GM19240 (cell line): ENCODE data around the gene SRRT.
"Not testable (repeated sequence)": the region's sequence is repeated elsewhere in the genome, so short reads cannot be mapped to it uniquely, and the experiment has no call there.

Source experiments
- DNase-seq: peaks from one replicate; pipeline ENCODE4 v3.0.0; 2011; ENCODE audit warnings: low spot score; ENCODE audit not compliant: insufficient read length

The SRRT gene

GRCh38 chr7:100893318-100893895 is 18.5 kb downstream of the SRRT start:
- DNase-seq = no peak

GRCh38 chr7:100893910-100894721 is 19.2 kb downstream of the SRRT start:
- DNase-seq = no peak

DNA sequence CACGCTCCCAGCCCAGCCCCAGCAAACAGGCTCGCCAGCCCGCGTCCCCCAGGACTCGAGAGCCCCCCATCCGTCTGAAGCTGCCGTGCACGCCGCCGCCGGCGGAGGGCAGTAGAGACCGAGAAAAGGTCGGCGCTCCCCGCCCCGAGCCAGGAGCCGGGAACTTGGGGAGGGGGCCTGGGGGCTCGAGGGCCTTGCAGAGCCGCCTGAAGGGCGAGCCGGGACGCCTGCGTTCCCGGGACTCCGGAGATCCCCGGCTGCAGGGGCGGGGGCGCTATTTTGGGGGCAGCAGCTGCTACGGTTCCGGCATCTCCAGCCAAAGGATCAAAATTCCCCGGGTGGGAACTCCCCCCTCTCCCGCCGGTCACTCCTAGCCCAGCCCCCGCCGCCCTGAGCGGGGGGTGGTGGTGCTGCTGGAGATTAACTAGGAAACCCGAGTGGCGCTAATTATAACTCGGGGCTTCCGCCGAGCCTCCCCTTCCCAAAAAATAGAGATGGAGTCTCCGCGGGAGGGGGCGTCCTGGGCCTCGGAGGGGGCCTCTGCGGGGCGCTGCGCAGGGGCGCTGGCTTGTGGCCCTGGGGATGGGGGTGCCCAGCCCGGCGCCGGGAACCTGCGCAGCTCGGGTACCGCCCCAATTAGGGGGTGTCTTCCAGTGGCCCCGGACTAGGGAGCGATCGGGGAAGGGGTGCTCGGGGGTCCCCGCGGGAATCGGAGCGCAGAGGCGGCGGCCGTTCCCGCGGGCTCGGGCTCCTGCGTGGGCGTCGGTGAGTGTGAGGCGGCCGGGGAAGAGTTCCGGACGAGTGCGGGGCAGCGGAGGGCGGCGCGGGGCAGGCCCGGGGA is 20.2 kb downstream of the SRRT start:
- DNase-seq = no peak

DNA sequence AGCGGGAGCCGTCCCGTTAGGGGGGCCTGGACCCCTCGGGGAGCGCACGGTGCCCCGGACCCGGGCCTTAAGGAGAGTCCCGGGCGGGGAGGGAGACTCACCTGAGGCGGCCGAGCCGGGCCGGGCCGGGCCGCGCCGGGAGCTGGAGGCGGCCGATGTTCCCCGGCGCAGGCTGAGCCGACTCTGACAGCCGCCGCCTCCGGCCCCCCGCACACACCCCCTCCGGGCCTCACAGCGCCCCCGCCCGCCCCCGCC is 20.7 kb downstream of the SRRT start, which contains the start of gene ACHE:
ACHE (minus strand) TSS at position 188 of the 255 bp plus-strand sequence. CDS start 1,656 bp downstream, outside the sequence.
- DNase-seq = no peak

- DNase-seq = no peak
Measured at GRCh38 chr7:100895956-100896731, 21.2 kb downstream of the SRRT start.

DNA sequence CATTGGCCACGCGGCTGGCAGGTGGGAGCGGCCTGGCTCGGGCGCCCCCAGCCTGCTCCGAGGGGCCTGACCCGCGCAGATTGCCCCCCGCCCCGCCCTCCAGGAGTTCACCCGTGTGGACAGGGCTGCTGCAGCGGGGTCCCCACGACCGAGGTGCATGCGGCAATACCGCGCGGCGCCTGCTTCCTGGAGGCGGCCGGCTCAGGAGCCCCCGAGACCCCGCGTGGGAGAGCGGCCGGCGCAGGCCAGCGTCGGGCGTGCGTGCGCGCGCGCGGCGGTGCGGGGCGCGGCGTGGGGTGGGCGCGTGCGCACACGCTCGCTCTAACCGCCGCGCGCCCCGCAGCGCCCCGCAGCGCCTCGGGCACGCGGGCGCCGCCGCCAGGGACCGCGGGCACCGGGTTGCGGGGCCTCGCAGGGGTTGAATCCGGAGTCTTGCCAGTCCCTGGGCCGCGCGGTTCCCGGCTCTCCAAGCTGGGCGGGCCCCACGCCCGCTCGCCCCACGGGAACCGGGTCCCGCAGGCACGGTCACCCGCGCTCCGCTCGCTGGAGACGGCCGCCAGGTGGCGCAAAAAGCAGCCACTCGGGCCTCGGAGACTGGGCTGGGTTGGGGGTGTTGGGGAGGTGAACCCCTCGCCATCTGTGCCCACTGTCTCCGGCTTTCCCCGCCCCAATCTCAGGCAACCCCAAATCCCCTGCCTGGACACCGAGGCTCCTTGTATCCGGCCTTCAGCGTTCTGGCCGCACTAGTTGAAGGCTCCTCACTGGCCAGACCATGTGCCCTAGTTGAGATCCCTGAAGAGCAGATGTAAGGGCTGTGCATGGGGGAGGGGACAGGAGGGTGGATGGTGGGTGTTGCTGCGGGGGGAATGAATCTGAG is 22.1 kb downstream of the SRRT start:
- no peak for DNase-seq

GRCh38 chr7:100897772-100898454 is 23.0 kb downstream of the SRRT start:
- no peak for DNase-seq

DNA sequence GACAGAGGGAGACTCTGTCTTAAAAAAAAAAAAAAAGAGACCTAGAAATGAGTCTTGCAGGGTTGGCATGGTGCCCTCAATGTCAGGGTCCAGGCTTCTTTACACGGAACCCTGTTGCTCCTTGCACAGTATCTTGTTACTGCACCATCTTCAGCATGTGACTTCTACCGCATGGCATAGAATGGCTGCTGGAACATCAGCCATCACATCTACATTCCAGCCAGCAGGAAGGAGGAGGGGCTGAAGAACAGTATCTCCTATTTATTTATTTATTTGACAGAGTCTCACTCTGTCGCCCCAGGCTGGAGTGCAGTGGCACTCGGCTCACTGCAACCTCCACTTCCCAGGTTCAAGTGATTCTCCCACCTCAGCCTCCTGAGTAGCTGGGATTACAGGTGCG is 24.5 kb downstream of the SRRT start:
- DNase-seq = no peak

- no peak for DNase-seq
Measured at GRCh38 chr7:100900978-100901377, 26.1 kb downstream of the SRRT start.

DNA sequence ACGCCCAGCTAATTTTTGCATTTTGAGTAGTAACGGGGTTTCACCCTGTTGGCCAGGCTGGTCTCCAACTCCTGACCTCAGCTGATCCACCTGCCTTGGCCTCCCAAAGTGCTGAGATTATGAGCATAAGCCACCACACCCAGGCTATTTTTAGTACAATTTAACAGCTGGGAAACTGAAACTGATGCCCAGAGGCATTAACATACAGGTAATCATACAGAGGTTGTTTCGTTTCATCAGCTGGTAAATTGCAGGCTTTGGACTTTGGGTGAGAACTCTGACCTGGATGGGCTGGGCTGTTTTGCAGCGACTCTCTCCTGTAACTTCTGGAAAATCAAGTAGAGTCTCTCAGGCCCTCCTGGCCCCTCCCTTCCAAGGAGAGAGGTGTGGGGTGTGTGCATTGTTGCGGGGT is 27.0 kb downstream of the SRRT start:
- no peak for DNase-seq

GRCh38 chr7:100902638-100903037 is 27.7 kb downstream of the SRRT start:
- no peak for DNase-seq

GRCh38 chr7:100908512-100908911 is 33.6 kb downstream of the SRRT start:
- DNase-seq = no peak

DNA sequence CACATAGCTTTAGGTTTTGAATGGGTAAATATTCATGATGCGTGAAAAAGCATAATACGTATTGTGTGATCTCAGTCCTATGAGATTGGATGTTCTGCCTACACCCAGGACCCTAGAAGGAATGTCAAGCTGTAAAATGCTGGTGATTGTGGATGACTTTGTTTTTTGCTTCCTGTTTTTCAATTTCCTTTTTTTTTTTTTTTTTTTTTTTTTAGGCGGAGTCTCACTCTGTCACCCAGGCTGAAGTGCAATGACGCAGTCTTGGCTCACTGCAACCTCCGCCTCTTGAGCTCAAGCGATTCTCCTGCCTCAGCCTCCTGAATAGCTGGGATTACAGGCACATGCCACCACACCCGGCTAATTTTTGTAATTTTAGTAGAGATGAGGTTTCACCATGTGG is 35.5 kb downstream of the SRRT start:
- DNase-seq = not testable (repeated sequence)

- no peak for DNase-seq
Measured at GRCh38 chr7:100911484-100911883, 36.6 kb downstream of the SRRT start.

DNA sequence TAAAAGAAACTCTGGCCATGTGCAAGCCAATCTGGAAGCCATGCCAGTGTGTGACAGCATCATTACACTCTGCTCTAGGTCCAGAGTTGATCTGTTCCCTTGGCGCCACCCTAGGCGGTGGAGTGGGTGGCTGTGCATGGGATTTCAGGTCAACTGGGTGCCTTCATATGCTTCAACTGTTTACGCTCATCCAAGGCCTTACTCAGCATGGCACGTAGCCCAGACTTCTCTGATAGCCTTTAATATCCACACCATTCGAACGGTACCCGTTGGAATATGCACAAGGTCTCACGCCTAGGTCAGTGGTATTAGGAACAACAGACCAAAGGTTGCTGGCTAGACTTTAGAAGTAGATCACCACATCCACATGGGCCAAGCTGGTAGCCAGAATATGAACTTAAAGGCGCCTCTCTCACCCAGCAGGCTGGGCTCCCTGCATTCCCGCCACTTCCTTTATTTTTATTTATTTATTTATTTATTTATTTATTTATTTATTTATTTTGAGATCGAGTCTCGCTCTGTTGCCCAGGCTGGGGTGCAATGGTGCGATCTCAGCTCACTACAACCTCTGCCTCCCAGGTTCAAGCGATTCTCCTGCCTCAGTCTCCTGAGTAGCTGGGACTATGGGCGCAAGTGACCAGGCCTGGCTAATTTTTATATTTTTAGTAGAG is 39.4 kb downstream of the SRRT start:
- no peak for DNase-seq

DNA sequence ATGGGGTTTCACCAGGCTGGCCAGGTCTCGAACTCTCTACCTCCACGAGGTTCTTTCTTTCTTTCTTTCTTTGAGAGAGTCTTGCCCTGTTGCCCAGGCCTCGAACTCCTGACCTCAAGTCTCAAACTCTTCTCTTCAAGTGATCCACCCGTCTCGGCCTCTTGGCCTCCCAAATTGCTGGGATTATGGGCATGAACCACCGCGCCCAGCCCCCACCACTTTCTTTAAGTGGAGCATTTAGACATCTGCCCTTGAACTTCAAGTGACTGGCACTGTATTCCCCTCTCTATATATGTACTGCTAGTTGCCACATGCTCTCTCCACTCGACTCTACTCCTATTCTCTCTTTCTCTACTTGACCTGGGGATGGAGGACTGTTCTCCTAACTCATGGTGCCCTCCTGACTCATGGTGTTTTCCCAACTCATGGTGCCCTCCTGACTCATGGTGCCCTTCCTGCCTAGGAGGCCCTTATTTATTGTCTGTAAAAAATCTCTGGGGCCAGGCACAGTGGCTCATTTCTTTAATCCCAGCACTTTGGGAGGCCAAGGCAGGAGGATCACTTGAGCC is 40.1 kb downstream of the SRRT start:
- no peak for DNase-seq

- DNase-seq = not testable (repeated sequence)
Measured at GRCh38 chr7:100919335-100919734, 44.4 kb downstream of the SRRT start.

- not testable (repeated sequence) for DNase-seq
Measured at GRCh38 chr7:100919779-100920437, 45.0 kb downstream of the SRRT start.

DNA sequence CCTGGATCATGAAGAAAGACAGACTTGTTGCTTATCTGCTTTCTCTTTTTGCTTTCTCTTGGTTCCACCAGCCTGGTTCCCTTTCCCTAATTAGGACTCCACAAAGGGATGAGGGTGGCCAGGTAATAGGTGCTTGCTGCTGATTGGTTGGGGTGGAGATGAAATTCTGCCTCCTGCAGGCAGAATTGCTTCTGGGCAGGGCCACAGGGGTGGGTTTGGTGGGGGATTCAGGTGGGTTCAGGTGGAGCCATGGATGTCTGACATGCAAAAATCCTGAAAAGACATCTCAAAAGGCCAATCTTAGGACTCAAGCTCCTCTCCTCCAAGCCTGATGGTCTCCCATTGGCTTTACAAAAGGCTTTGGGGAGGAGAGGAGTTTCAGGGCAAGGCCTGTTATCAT is 46.1 kb downstream of the SRRT start:
- no peak for DNase-seq
